Neural progenitor cell (in vitro differentiated cells): Measurements from ENCODE around the gene IBA57. TPM values are rescaled to one million over a fixed set of nuclear protein-coding genes. Genes with fewer than 3 reads are reported as not detected.

Experiments used
- DNase-seq: peaks from one replicate; pipeline ENCODE4 v3.0.0-alpha.2; 2016; ENCODE audit warnings: low spot score
- H2AFZ ChIP-seq: fragments of 200-600 bp; sonication (generic); replicated peaks from 2 replicates; pipeline ENCODE4 v1.6.1; 2016; ENCODE audit warnings: antibody characterized with exemption
- H3F3A ChIP-seq: fragments of 200-600 bp; sonication (generic); 2 replicates; pipeline ENCODE4 v1.6.1; 2016; ENCODE audit warnings: antibody characterized with exemption, low read depth
- H3K27ac ChIP-seq: fragments of 200-600 bp; sonication (generic); 2 replicates; pipeline ENCODE4 v1.5.1; 2016; ENCODE audit warnings: mild to moderate bottlenecking
- H3K27me3 ChIP-seq: fragments of 200-600 bp; sonication (generic); 2 replicates; pipeline ENCODE4 v1.6.1; 2016; ENCODE audit warnings: mild to moderate bottlenecking, moderate library complexity
- H3K36me3 ChIP-seq: fragments of 200-600 bp; sonication (generic); 2 replicates; pipeline ENCODE4 v1.5.1; 2016
- H3K4me1 ChIP-seq: fragments of 200-600 bp; sonication (generic); 2 replicates; pipeline ENCODE4 v1.6.1; 2016; ENCODE audit warnings: mixed run types
- H3K4me2 ChIP-seq: fragments of 200-600 bp; sonication (generic); 2 replicates; pipeline ENCODE4 v1.6.1; 2016
- H3K4me3 ChIP-seq: fragments of 200-600 bp; sonication (generic); 2 replicates; pipeline ENCODE4 v1.5.1; 2016
- H3K79me2 ChIP-seq: fragments of 200-600 bp; sonication (generic); 2 replicates; pipeline ENCODE4 v1.6.1; 2016; ENCODE audit warnings: low read depth
- H3K9ac ChIP-seq: fragments of 200-600 bp; sonication (generic); 2 replicates; pipeline ENCODE4 v1.6.1; 2016
- H3K9me3 ChIP-seq: fragments of 200-600 bp; sonication (generic); 2 replicates; pipeline ENCODE4 v1.5.1; 2016; ENCODE audit warnings: low read depth
- H4K20me1 ChIP-seq: fragments of 200-600 bp; sonication (generic); 2 replicates; pipeline ENCODE4 v1.6.1; 2016; ENCODE audit warnings: low read depth
- H3K27ac Mint-ChIP-seq: 3 replicates; pipeline ENCODE4 v1.8.0; 2021; ENCODE audit warnings: mixed read lengths
- H3K27me3 Mint-ChIP-seq: 2 replicates; pipeline ENCODE4 v1.8.0; 2022; ENCODE audit warnings: low read depth, mild to moderate bottlenecking, inconsistent platforms, moderate library complexity, mixed read lengths; ENCODE audit not compliant: insufficient read depth
- H3K36me3 Mint-ChIP-seq: 3 replicates; pipeline ENCODE4 v1.8.0; 2021; ENCODE audit warnings: mixed read lengths
- H3K4me1 Mint-ChIP-seq: 3 replicates; pipeline ENCODE4 v1.8.0; 2021; ENCODE audit warnings: mixed read lengths
- H3K4me3 Mint-ChIP-seq: 3 replicates; pipeline ENCODE4 v1.8.0; 2021; ENCODE audit warnings: mild to moderate bottlenecking, moderate library complexity, mixed read lengths
- H3K9me3 Mint-ChIP-seq: 3 replicates; pipeline ENCODE4 v1.8.0; 2020; ENCODE audit warnings: mixed read lengths
- CTCF ChIP-seq: fragments of 200-600 bp; sonication (generic); IDR thresholded peaks from 2 replicates; pipeline ENCODE4 v1.5.1; 2017; ENCODE audit warnings: antibody characterized with exemption, mild to moderate bottlenecking
- EZH2 ChIP-seq: fragments of 200-600 bp; sonication (generic); IDR thresholded peaks from 2 replicates; pipeline ENCODE4 v1.6.1; 2017; ENCODE audit warnings: antibody characterized with exemption, mild to moderate bottlenecking, moderate library complexity
- EZH2phosphoT487 ChIP-seq: fragments of 200-600 bp; sonication (generic); IDR thresholded peaks from 2 replicates; pipeline ENCODE4 v1.6.1; 2017; ENCODE audit warnings: antibody characterized with exemption
- total RNA-seq: library from RNA; depleted of rRNA; stranded (reverse); fragments of >200 nt; gene quantifications from 2 replicates; pipeline ENCODE4 v1.2.3, GENCODE V29; 2015; ENCODE audit warnings: low replicate concordance

IBA57 gene
- total RNA-seq, 1 donor from 2014 or later: 2.2 TPM

DNA sequence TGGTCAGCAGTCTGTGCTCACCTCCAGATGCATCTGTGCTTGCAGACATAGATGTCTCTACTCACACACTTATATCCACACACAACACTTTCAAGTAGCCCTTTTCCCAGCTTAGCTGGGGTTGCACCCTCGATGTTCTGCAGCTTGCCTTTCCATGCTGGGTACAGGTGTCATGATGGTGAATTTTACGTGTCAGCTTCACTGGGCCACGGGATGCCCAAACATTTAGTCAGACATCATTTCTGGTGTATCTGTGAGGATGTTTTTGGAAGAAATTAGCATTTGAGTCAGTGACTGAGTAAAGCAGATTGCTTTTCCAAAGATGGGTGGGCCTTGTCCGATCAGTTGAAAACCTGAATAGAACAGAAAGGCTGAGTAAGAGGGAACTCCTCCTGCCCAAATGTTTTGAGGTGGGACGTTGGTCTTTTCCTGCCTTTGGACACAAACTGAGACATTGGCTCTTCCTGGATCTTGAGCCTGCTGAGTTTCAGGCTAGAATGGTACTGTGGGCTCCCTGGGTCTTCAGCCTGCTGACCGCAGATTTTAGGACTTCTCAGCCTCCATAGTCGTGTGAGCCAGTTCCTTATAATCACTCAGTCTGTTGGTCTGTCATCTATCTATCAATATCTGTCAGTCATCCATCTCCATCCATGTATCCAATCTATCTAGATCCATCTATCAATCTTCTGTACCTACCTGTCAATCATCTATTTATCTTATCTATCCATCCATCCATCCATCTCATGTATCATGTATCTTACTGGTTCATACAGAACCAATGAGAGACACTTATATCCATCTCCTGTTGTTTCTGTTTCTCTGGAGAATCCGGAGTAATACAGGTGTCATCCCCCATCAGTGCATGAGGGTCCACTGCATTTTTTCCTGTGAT, 29.6 kb downstream of the IBA57 start:
- Histone ChIP-seq H3K36me3 (no peaks in the 10 kb centered on the region), H3K4me1 (no peaks in the 10 kb centered on the region), H3K27ac (no peak overlapping the region), H3K79me2 (no peaks in the 10 kb centered on the region), H3K4me2 (no peak overlapping the region), H3K4me3 (no peak overlapping the region), H4K20me1 (no peaks in the 10 kb centered on the region), H2AFZ (no peak overlapping the region), H3K9me3 (peaks cover 11% of the 10 kb centered on the region), H3K27me3 (no peaks in the 10 kb centered on the region), H3K9ac (no peak overlapping the region), H3F3A (no peaks in the 10 kb centered on the region)
- Mint-ChIP-seq H3K27ac (no peak overlapping the region), H3K9me3 (peaks cover 16% of the 10 kb centered on the region), H3K36me3 (peaks cover 21% of the 10 kb centered on the region), H3K4me3 (no peak overlapping the region), H3K27me3 (no peaks in the 10 kb centered on the region), H3K4me1 (peaks cover 13% of the 10 kb centered on the region)
- TF ChIP-seq EZH2: no peak
- TF ChIP-seq EZH2phosphoT487: no peak
- TF ChIP-seq CTCF: no peak
- DNase-seq: no peak

DNA sequence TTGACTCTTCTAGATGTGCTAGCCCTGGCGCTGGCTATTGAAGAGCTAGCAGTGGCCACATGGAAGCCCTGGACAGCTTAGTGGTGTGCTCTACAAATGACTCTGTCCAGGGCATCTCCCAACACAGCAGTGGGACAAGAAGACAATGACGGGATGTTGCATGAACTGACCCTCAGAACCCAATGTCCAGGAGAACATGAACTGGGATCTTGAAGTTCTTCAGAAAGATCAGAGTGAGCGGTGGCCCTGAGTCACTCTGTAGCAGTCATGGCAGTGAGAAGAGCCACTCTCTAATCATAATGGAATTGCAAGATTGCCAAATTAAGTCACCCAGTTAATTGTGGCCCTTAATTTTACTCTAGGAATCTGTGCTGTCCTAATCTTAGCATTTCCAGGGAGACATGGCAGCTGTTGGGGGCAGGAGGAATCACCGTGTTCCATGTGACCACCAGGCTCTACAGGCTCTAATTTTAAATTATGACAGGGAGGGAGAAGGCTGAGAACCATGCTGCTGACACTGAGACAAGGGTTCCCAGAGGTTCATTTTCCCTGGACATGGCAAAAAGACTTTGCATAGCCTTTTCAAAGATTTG, 32.0 kb downstream of the IBA57 start:
- Mint-ChIP-seq H3K4me1 (peaks cover 13% of the 10 kb centered on the region), H3K36me3 (peaks cover 22% of the 10 kb centered on the region), H3K27ac (no peak overlapping the region), H3K27me3 (no peaks in the 10 kb centered on the region), H3K4me3 (no peak overlapping the region), H3K9me3 (peaks cover 16% of the 10 kb centered on the region)
- peaks cover 11% of the 10 kb centered on the region for H3K9me3 ChIP-seq
- no peaks in the 10 kb centered on the region for H3K27me3 ChIP-seq
- H2AFZ ChIP-seq: no peak overlapping the region
- no peak for DNase-seq
- no peaks in the 10 kb centered on the region for H3F3A ChIP-seq
- no peak overlapping the region for H3K27ac ChIP-seq
- no peak for TF ChIP-seq CTCF
- no peaks in the 10 kb centered on the region for H3K79me2 ChIP-seq
- H3K4me2 ChIP-seq: no peak overlapping the region
- no peaks in the 10 kb centered on the region for H3K36me3 ChIP-seq
- no peak overlapping the region for H3K4me3 ChIP-seq
- H3K9ac ChIP-seq: no peak overlapping the region
- H4K20me1 ChIP-seq: no peaks in the 10 kb centered on the region
- no peaks in the 10 kb centered on the region for H3K4me1 ChIP-seq

GRCh38 chr1:228198977-228199590, 33.5 kb downstream of the IBA57 start:
- H3K36me3 ChIP-seq: no peaks in the 10 kb centered on the region
- H2AFZ ChIP-seq: no peak overlapping the region
- Mint-ChIP-seq H3K4me1 (peaks cover 10% of the 10 kb centered on the region), H3K9me3 (peaks cover 16% of the 10 kb centered on the region), H3K36me3 (peaks cover 22% of the 10 kb centered on the region), H3K27ac (no peak overlapping the region), H3K4me3 (no peak overlapping the region), H3K27me3 (no peaks in the 10 kb centered on the region)
- no peaks in the 10 kb centered on the region for H4K20me1 ChIP-seq
- no peaks in the 10 kb centered on the region for H3K79me2 ChIP-seq
- H3K27me3 ChIP-seq: peaks cover 6% of the 10 kb centered on the region
- TF ChIP-seq EZH2phosphoT487 (no peak), CTCF (no peak), EZH2 (no peak)
- no peaks in the 10 kb centered on the region for H3K4me1 ChIP-seq
- H3K4me2 ChIP-seq: no peak overlapping the region
- H3K9me3 ChIP-seq: peaks cover 11% of the 10 kb centered on the region
- DNase-seq: no peak
- no peak overlapping the region for H3K9ac ChIP-seq
- H3F3A ChIP-seq: no peaks in the 10 kb centered on the region
- H3K27ac ChIP-seq: no peak overlapping the region
- no peak overlapping the region for H3K4me3 ChIP-seq
